GM13977 (cell line): ENCODE measurements around the gene BPI.

Experiments used
- DNase-seq: peaks from one replicate; pipeline ENCODE4 v3.0.0; 2012; ENCODE audit warnings: low spot score
- in situ Hi-C: fragments of 300-500 bp; cut with MboI; formaldehyde crosslinking; loops from one replicate; pipeline ENCODE4 v1.12.0; 2022; ENCODE audit warnings: low sequenced_read_pairs, low pct_unique_long_range_greater_than_20kb, mixed read lengths, inconsistent platforms; ENCODE audit not compliant: unreplicated experiment
- TF ChIP-seq, protein P1 (sequence below): IDR thresholded peaks from 2 replicates; pipeline ENCODE4 v1.5.1; 2012; ENCODE audit warnings: mild to moderate bottlenecking, control low read depth; ENCODE audit not compliant: insufficient read depth; ENCODE audit errors: extremely low read depth, missing control alignments

Gene BPI

GRCh38 chr20:38293491-38294065 is 10.4 kb upstream of the BPI start:
- DNase-seq: no peak
- in situ Hi-C loops: no loop called here
- TF ChIP-seq, protein P1, sequence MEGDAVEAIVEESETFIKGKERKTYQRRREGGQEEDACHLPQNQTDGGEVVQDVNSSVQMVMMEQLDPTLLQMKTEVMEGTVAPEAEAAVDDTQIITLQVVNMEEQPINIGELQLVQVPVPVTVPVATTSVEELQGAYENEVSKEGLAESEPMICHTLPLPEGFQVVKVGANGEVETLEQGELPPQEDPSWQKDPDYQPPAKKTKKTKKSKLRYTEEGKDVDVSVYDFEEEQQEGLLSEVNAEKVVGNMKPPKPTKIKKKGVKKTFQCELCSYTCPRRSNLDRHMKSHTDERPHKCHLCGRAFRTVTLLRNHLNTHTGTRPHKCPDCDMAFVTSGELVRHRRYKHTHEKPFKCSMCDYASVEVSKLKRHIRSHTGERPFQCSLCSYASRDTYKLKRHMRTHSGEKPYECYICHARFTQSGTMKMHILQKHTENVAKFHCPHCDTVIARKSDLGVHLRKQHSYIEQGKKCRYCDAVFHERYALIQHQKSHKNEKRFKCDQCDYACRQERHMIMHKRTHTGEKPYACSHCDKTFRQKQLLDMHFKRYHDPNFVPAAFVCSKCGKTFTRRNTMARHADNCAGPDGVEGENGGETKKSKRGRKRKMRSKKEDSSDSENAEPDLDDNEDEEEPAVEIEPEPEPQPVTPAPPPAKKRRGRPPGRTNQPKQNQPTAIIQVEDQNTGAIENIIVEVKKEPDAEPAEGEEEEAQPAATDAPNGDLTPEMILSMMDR: no peak

- in situ Hi-C loops: no loop called here
- no peak for DNase-seq
- TF ChIP-seq, protein P1: no peak
These were observed 9.8 kb upstream of the BPI start for GRCh38 chr20:38294076-38294591.

- in situ Hi-C loops: no loop called here
- TF ChIP-seq, protein P1: no peak
- no peak for DNase-seq
These were observed 8.1 kb upstream of the BPI start for GRCh38 chr20:38295811-38296210.

GRCh38 chr20:38296433-38296832 is 7.5 kb upstream of the BPI start:
- in situ Hi-C loops: no loop called here
- TF ChIP-seq, protein P1: no peak
- DNase-seq: no peak

GRCh38 chr20:38297916-38298674 is 5.9 kb upstream of the BPI start:
- TF ChIP-seq, protein P1: no peak
- in situ Hi-C loops: no loop called here
- no peak for DNase-seq

GRCh38 chr20:38298768-38299288 is 5.1 kb upstream of the BPI start:
- DNase-seq: no peak
- TF ChIP-seq, protein P1: no peak
- in situ Hi-C loops: no loop called here
